Anterior cingulate cortex (tissue), 58 donors: Measurements from ENCODE around the gene SAT2.
"Not testable (repeated sequence)": the region's sequence is repeated elsewhere in the genome, so short reads cannot be mapped to it uniquely, and the experiment has no call there.

ENCODE experiments used
- DNase-seq, 58 donors: peaks; one replicate each; lab custom pipeline; 2025; lab: John Stamatoyannopoulos, UW

Gene SAT2

GRCh38 chr17:7636163-7636562 is 8.5 kb upstream of the SAT2 start:
- no peak for DNase-seq

GRCh38 chr17:7634384-7634783 is 6.8 kb upstream of the SAT2 start:
- peak in 34 of 58 donors; percentile 7 to 60 (median 40) for DNase-seq

GRCh38 chr17:7633093-7633492 is 5.5 kb upstream of the SAT2 start:
- no peak for DNase-seq

GRCh38 chr17:7632492-7632894 is 4.9 kb upstream of the SAT2 start:
- DNase-seq = peak in 2 of 58 donors; percentile 11 to 18

DNA sequence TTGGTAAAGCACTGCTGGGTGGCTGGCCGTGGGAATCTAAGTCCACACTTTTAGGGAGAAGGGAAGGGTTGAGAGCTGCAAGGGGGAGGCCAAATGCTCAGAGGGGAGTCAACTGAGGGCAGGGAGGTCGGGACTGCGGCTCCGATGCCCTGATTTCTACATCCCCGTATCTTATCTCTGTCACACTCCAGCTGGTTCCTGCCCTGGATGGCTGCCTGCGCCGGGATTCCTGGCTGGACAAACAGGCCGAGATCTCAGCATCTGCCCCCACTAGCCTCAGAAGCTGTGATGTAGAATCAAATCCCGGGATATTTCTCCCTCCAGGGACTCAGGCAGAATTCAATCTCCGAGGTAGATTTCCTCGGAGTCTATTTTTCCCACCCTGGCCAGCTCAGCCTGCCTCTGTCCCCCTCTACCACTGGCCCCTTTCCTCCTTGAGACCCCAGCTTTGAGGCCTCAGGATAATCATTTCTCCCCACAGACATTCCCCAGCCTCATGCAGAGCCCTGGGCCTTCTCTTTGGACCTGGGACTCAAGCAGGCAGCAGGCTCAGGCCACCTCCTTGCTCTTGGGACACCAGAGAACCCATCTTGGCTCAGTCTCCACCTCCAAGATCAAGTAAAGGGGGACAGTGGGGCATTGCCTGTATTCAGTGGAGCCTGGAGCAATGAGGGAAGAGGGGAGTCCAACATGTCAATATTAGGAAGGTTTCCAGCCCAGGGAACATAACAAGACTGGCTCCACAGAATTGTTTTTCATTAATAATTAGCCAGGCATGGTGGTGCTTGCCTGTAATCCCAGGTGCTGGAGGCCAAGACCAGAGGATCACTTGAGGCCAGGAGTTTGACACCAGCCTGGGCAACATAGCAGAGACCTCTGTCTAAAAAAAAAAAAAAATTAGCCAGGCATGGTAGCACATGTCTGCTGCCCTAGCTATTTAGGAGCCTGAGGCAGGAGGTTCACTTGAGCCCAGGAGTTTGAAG is 4.1 kb upstream of the SAT2 start:
- DNase-seq = no peak

DNA sequence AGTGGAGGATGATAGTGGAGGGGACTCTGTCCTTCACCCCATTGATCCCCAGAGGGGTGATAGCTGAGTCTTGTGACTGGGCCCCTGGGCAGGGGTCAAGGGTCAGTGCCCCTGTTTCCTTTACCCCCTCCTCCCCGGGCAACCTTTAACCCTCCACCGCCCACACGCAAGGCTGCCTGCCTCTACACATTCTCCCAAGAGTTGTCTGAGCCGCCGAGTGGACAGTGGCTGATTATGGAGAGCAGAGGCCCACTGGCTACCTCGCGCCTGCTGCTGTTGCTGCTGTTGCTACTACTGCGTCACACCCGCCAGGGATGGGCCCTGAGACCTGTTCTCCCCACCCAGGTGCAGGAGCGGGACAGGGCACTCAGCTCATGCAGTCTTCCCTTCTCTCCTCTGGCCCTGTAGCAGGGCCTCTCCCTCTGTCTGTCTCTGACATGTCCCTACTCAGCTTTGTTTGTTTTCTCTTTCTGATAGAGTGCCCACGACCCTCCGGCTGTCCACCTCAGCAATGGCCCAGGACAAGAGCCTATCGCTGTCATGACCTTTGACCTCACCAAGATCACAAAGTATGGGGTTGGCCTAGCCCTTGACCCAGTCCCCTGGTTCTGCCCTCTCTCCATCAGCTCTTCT is 2.4 kb upstream of the SAT2 start, which contains the start of gene SHBG:
Gene SHBG (plus strand): TSS at position 197 of the 633 bp plus-strand sequence. CDS start 38 bp downstream, at position 235.
- no peak for DNase-seq

- DNase-seq = peak in 3 of 58 donors; percentile 15 to 22 (median 18)
Measured at GRCh38 chr17:7626956-7627249, 718 bp downstream of the SAT2 start.

DNA sequence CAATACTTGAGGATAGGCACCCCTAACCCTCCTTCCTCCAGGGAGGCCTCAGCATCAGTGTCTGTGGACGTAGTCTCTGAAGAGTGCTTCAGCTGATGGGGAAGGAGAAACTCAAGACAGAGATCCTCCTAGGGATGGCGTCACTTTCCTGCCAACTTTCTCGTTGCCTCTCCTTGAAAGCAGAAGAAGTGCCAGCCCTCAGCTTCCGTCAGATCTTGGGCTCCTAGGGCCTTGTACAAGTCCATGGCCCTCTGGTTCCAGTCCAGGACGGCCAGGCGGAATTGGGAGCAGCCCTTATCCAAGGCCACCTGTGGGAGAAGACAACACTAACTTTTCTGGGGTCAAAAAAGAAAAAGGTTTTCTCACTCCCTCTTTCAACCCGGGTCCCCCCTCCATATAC is 1.3 kb downstream of the SAT2 start:
- DNase-seq = peak in 8 of 58 donors; percentile 6 to 20 (median 12)

GRCh38 chr17:7625749-7626148 is 1.9 kb downstream of the SAT2 start:
- not testable (repeated sequence) for DNase-seq

DNA sequence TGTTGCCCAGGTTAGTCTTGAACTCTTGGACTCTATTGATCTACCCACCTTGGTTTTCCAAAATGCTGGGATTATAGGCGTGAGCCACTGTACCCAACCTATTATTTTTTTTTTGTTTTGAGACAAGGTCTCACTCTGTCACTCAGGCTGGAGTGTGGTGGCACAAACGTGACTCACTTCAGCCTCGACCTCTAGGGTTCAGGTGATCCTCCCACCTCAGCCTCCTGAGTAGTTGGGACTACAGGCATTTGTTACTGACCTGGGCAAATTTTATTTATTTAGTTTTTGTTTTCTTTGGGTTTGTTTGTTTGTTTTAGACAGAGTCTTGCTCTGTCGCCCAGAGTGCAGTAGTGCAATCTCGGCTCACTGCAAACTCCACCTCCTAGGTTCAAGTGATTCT is 4.0 kb downstream of the SAT2 start:
- DNase-seq = no peak

GRCh38 chr17:7620835-7621234 is 6.8 kb downstream of the SAT2 start:
- no peak for DNase-seq

- DNase-seq = no peak
Measured at GRCh38 chr17:7618608-7619007, 9.0 kb downstream of the SAT2 start.

GRCh38 chr17:7615265-7615747 is 12.3 kb downstream of the SAT2 start:
- DNase-seq = no peak

GRCh38 chr17:7614425-7615264 is 13.0 kb downstream of the SAT2 start, which contains the start of gene FXR2:
TSS of gene FXR2 (minus strand) at chr17:7614897. CDS start at chr17:7614532, 365 bp downstream.
- DNase-seq = peak; percentile 91 to 100 (median 99)

GRCh38 chr17:7613769-7614424 is 13.7 kb downstream of the SAT2 start:
- DNase-seq = no peak

DNA sequence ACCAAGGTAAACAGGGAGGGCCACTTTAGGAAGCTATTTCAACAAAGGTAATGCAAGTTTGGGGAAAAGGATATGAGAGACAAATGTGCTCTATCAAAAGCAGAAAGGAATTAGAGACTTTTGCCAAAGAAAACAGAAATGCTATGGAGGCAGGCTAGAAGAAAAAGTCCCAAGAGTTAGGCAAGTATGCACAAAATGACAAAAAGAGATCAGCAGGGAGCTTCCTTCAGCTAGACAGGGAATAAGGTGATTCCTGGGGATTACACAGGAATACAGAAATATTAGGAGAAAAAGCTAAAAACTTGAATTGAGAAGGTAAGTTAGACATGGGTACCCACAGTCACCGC is 15.4 kb downstream of the SAT2 start:
- DNase-seq = no peak

GRCh38 chr17:7611635-7612293 is 15.9 kb downstream of the SAT2 start:
- DNase-seq = no peak

DNA sequence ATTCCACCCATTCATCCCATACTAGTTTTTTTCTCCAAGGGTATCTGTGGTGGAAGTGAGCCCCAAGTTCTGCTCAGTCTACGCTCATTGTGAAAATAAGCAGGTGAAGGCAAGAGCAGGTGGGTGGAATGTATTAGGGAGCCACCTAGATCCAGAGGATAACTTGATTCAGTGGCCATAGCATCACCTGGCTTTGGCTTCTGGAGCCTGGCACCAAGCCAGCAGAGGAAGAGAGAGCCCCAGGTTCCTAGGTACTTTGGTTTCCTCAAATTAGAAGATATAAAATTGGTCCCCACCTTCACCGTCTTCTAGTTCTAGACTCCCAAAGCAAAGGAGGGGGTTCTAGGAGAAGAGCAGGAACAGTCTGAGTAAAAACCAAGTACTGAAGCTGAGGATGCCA is 17.0 kb downstream of the SAT2 start:
- DNase-seq = no peak

GRCh38 chr17:7606280-7606679 is 21.3 kb downstream of the SAT2 start:
- no peak for DNase-seq

DNA sequence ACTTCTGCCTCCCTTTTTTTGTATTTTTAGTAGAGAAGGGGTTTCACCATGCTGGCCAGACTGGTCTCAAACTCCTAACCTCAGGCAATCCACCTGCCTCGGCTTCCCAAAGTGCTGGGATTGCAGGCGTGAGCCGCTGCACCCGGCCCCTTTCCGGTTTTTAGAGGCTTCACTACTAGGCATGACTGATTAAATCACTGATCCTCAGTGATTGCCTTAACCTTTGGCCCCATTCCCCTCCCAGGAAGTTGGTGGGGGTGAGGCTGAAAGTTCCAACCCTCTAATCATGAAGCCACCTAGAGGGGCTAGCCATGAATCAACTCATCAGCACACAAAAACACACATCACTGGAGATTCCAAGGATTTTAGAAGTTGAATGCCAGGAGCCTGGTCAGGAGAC is 30.1 kb downstream of the SAT2 start:
- not testable (repeated sequence) for DNase-seq
